HPDE6-E6E7 (cell line): Measurements from ENCODE around the gene DEFB131A.
"Not testable (repeated sequence)": the region's sequence is repeated elsewhere in the genome, so short reads cannot be mapped to it uniquely, and the experiment has no call there.

Experiments used
- DNase-seq: peaks from one replicate; pipeline ENCODE4 v3.0.0; 2011; ENCODE audit warnings: missing footprints; ENCODE audit errors: extremely low spot score

DEFB131A gene

DNA sequence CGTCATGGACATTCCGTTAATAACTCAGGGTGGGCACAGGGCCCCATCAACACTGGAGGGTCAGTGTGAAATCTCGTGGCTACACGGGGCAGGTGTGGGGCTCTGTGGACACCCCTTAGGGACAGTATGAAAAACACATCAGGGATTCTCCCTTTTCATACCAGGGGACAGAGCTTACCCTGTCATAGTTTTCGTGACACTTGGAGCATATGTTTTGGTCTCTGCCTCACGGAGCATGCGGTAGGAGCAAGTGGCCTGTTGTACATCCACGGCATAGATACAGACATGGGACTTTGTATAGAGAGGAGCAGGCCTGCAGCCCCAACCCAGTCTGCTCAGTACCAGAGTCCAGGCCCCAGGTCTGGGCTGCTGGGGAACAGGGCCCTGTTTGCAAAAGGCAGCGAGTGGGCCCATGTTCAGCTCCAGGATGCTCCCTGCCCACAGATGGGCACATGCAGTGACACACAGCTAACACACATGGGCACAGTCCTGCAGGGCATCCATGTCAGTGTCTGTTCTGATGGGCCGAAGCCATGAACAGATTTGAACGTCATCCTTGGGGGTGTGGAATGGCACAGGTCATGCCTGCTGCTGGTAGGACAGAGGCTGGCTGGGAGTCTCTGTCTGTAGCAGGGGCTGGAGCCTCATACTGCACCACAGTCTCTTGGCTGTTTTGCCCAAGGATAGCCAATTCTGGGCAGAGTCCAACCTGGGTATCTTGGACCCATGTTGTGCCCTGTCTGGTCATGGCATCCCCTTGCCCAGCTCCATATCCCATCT is 50.2 kb downstream of the DEFB131A start:
- not testable (repeated sequence) for DNase-seq

- DNase-seq = not testable (repeated sequence)
Observed at GRCh38 chr4:9495443-9495842, 51.2 kb downstream of the DEFB131A start.

DNA sequence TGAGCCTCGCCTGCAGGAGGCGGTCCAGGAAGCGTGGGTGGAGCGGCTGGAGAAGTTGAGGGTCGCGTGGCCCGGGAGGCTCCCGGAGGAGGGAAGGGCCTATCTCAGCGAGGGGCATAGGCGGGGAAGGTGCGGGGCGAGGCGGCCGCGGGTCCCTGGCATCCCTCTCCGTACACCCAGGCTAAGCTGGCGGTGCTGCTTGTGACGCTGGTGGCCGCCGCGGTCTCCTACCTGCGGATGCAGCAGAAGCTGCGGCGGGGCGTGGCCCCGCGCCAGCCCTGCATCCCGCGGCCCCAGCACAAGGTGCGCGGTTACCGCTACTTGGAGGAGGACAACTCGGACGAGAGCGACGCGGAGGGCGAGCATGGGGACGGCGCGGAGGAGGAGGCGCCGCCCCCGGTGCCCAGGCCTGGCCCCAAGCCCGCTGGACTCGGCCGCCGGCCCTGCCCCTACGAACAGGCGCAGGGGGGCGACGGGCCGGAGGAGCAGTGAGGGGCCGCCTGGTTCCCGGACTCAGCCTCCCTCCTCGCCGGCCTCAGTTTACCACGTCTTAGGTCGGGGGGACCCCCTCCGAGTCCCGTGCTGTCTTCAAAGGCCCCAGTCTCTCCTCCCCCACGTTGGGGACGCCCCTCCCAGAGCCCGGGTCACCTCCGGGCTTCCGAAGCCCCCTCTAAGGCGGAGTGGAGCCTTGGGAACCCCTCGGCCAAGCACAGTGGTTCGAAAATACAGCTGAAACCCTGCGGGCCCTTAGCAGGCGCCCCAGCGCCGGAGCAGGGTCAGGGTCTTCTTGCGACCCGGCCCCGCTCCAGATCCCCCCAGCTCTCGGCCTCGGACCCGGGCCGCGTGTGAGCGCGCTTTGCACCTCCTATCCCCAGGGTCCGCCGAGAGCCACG is 53.6 kb downstream of the DEFB131A start:
- DNase-seq = not testable (repeated sequence)

DNA sequence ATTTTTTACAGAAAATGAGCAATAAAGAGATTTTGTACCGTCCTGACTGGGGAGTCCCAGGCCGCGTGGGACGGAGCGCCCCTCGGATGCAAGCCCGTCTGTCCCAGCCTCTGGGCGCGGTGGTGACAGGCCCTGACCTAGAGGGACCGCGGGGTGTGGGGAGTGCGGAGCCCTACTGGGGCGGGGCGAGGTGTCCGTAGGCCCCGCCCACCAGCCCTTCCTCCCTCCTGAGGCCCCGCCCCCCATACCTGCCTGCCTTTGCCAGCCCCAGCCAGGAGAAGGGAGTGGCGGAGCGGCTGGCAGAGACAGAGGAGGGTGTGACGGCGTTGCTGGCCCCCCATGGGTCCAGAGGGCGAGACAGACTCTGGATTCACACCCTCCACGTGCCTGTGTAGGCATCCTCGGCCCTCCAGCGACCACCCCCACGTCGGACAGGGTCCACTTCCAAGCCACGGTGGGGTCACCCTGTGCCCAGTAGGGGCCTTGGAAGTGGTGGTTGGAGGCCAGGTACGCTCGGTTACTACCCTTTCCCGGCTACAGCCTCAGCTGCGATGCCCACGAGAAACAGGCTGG is 54.3 kb downstream of the DEFB131A start:
- not testable (repeated sequence) for DNase-seq

- DNase-seq = not testable (repeated sequence)
Observed at GRCh38 chr4:9499974-9500487, 55.8 kb downstream of the DEFB131A start.
